ENCODE data around the gene TSPEAR.
"Not testable (repeated sequence)": the region's sequence is repeated elsewhere in the genome, so short reads cannot be mapped to it uniquely, and the experiment has no call there.

The TSPEAR gene

DNA sequence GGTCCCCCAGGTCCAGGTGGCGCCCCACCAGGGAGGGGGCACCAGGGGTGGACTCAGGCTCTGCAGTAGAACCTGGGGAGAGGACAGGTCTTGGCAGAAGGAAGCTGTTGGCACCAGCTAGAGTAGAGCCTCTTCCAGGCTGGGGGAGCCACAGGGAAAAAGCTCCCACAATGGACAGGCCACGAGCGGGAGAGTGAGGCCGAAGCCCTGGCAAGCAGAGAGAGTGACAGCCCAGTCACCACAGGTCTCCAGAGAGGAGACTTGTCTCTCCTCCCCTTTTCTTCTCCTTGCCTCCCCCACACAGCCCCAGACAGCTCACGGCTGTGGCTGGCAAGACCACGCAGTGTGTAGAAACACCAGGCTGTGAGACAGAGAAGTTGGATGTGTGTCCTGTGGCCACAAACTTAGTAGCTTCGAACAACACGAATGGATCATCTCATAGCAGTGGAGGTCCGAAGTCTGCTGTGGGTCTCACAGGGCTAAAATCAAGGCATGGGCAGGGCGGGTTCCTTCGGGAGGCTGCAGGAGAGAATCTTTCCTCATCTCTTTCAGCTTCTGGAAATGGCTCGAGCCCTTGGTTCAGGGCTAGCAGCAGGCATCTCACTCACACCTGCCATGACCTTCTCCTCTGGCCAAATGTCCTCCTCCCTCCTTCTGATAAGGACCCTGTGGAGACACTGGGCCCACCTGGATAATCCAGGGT is 60.2 kb downstream of the TSPEAR start:
- no peak for DNase-seq (ENCODE audit: low read depth)

DNA sequence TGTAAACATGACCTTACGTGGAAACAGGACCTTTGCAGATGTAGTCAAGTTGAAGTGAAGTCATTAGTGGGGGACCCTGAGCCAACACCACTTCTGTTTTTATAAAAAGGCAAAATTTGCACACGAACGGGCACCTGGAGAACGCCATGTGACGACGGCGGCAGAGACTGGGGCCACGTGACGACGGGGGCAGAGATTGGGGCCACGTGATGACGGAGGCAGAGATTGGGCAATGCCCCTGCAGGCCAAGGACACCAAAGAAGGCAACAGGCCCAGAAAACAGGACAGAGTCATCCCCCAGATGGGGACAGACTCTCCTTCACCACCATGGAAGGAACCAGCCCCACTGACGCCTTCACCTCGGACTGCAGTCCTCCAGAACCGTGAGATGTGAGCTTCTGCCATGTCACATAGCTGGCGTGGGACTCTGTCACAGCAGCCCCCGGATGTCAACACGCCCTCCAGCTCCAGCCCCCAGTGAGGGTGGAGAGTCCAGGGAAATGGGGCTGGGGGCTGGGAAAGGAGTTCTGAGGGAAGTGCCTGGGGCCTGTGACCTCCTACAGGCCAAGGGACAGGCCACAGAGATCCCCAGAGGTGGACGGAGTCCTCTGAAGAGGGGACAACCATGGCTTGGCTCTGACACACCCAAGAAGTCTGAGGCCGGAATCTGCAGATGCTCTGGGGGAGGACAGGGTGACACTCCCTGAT is 61.0 kb downstream of the TSPEAR start:
- no peak for DNase-seq (ENCODE audit: low read depth)

GRCh38 chr21:44649521-44650100 is 61.8 kb downstream of the TSPEAR start:
- no peak for DNase-seq (ENCODE audit: low read depth)

GRCh38 chr21:44648557-44649311 is 62.6 kb downstream of the TSPEAR start:
- DNase-seq (ENCODE audit: low read depth): no peak

DNA sequence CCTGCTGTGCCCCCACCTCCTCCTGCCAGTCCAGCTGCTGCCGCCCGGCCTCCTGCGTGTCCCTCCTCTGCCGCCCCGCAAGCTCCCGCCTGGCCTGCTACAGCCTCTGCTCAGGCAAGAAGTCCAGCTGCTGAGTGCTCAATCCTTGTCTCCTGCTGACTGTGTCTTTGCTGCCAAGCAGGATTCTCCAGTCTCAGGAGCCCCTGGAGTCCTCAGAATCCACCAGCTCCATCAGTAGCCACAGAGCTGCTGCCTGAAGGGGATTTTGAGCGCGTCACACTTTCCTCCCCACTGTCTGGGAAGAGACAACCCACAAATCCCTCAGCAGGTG is 64.2 kb downstream of the TSPEAR start:
- DNase-seq (ENCODE audit: low read depth): no peak

DNA sequence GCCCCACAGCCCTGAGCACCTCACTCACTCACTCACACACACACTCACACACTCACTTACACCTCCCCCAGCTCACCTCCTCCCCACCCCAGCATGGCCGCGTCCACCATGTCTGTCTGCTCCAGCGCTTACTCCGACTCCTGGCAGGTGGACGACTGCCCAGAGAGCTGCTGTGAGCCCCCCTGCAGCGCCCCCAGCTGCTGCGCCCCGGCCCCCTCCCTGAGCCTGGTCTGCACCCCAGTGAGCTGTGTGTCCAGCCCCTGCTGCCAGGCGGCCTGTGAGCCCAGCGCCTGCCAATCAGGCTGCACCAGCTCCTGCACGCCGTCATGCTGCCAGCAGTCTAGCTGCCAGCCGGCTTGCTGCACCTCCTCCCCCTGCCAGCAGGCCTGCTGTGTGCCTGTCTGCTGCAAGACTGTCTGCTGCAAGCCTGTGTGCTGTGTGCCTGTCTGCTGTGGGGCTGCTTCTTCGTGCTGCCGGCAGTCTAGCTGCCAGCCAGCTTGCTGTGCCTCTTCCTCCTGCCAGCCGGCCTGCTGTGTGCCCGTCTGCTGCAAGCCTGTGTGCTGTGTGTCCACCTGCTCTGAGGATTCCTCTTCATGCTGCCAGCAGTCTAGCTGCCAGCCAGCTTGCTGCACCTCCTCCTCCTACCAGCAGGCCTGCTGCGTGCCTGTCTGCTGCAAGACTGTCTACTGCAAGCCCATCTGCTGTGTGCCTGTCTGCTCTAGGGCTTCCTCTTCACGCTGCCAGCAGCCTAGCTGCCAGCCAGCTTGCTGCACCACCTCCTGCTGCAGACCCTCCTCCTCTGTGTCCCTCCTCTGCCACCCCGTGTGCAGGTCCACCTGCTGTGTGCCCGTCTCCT is 64.8 kb downstream of the TSPEAR start, which contains the start of gene KRTAP10-11:
TSS of gene KRTAP10-11 (plus strand) at position 49 of the 856 bp plus-strand sequence. CDS start at position 94, 45 bp downstream.
- DNase-seq (ENCODE audit: low read depth): not testable (repeated sequence)

GRCh38 chr21:44644878-44645277 is 66.5 kb downstream of the TSPEAR start:
- no peak for DNase-seq (ENCODE audit: low read depth)

DNA sequence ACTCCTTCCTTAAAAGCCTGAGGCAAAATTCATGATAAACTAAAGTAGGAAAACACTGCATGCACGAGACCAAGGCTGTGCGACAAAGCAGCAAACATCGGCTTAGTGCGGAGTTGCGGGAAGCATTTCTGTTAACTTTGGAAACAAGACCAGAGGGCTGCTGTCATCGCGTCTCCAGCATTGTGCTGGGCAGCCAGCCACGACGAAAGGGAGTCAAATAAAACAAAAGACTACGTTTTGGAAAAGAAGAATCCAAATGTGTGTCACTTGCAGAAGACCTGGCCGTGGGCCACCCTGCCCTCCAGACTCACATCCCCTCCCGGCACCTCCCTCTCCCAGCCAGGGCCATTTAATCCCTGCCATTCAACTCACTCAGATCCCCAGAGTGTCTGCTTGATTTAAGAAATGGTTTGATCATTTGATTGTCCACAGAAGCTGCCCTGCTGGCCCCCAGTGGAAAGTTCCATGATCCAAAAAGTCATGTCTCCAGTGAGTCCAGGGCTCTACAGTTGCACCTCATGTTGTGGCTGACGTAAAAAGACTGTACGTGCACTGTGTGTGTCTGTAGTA is 67.5 kb downstream of the TSPEAR start:
- no peak for DNase-seq (ENCODE audit: low read depth)

DNA sequence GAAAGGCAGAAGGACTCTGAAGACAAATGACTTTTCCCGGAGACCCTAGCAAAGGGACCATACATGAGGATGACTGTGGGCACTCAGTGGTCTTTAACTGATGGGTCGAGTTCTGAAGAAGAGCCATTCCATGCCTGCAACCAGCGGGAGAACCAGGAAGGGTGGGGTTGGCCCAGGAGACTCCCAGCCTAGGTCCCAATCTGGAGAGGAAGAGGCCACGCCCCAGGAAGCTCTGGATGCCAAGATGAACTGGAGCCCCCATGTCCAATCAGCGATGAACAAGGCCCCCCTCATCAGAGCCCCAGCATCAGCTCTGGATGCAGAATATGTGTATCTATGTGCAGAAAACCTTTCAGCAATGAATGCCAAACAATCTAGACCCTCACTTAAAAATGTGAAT is 70.6 kb downstream of the TSPEAR start:
- no peak for DNase-seq (ENCODE audit: low read depth)

- DNase-seq (ENCODE audit: low read depth): no peak
Observed at GRCh38 chr21:44639331-44639655, 72.1 kb downstream of the TSPEAR start.

GRCh38 chr21:44638506-44639330 is 72.7 kb downstream of the TSPEAR start:
- not testable (repeated sequence) for DNase-seq (ENCODE audit: low read depth)

- DNase-seq (ENCODE audit: low read depth): not testable (repeated sequence)
Observed at GRCh38 chr21:44637851-44638348, 73.5 kb downstream of the TSPEAR start.

DNA sequence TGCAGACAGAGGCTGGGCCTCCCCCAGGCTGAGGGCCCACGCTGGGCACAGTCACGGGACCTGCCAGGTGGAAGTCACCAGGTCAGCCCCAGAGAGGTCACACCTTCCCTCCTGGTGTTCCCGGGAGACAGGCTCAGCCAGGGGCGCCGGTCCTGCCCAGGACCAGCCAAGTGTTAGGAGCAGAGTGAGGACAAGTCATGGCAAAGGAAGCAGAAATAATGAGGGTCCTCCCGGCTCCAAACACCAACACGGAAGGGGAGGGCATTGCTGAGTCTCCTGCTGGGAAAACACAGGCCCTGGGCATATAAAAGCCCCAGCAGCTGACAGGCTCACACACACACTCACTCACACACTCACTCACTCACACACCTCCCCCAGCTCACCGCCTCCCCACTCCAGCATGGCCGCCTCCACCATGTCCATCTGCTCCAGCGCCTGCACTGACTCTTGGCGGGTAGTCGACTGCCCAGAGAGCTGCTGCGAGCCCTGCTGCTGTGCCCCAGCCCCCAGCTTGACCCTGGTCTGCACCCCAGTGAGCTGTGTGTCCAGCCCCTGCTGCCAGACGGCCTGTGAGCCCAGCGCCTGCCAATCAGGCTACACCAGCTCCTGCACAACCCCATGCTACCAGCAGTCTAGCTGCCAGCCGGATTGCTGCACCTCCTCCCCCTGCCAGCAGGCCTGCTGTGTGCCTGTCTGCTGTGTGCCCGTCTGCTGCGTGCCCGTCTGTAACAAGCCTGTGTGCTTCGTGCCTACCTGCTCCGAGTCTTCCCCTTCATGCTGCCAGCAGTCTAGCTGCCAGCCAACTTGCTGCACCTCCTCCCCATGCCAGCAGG is 74.1 kb downstream of the TSPEAR start, which contains the start of gene KRTAP10-10:
TSS of gene KRTAP10-10 (plus strand) at position 339 of the 833 bp plus-strand sequence. CDS start at position 401, 62 bp downstream.
- no peak for DNase-seq (ENCODE audit: low read depth)

DNA sequence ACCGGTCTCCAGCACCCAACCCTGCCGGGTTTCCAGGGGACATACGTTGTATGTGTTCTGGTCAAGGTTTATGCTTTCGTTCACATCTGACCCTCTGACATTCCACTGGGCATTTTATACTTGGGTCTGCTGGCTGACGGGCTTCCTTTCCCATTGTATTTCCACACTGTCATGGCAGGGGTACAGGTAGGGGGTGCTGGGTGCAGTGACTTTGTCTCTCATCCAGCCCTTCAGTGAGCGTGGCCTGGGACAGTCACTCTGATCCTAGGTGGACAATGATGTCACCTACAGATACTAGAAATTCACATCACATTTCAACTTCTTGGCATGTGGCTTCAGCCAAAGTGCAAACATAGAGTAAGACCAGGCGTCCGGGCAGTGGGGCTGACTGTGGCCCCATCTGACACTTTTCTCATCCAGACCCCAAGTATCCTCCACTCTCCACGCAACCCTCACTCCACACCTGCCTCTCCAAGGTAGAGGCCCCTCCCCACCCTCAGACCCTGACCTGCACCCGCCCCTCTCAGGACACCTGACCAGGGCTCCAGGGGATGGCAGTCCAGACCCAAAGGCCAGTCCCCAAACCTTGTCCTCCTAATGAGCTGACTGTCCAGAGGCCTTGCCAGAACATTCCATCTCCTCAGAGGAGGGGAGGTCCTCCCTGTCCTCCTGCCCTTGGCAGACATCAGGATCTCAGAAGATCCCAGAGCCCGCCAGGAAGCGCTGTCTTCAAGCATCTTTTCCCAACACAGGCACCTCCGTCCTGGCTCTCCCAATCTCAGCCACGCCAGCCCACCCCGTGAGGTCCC is 75.0 kb downstream of the TSPEAR start:
- no peak for DNase-seq (ENCODE audit: low read depth)

DNA sequence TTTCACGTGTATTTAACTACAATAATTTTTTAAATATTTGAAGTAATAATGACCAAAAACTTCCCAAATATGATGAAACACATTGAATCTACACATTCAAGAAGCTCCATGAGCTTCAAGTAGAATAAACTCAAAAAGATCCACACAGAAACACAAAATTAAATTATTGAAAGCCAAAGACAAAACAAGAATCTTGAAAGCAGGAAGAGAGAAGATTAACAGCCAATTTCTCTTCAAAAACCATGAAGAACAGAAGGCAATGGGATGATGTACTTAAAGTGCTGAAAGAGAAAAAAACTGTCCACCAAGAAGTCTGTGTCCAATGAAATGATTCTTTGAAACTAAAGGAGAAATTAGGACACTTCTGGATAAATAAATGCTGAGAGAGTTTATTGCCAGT is 79.3 kb downstream of the TSPEAR start:
- DNase-seq (ENCODE audit: low read depth): no peak

DNA sequence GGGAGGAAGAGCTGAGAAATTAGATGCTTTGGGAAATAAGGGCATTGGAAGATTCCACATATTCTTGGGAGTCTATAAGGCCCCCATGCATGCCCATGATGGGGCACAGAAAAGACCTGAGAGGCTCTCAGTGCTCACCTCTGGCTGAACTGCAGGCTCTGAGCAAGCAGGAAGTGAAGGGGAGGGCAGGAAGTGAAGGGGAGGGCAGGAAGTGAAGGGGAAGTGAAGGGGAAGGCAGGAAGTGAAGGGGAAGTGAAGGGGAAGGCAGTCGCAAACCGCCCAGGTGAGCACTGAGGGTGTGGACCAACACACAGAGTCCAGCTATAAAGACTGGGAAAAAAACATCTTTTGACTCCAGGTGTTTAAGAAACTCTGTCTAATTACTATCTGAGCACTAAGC is 80.9 kb downstream of the TSPEAR start:
- DNase-seq (ENCODE audit: low read depth): no peak

DNA sequence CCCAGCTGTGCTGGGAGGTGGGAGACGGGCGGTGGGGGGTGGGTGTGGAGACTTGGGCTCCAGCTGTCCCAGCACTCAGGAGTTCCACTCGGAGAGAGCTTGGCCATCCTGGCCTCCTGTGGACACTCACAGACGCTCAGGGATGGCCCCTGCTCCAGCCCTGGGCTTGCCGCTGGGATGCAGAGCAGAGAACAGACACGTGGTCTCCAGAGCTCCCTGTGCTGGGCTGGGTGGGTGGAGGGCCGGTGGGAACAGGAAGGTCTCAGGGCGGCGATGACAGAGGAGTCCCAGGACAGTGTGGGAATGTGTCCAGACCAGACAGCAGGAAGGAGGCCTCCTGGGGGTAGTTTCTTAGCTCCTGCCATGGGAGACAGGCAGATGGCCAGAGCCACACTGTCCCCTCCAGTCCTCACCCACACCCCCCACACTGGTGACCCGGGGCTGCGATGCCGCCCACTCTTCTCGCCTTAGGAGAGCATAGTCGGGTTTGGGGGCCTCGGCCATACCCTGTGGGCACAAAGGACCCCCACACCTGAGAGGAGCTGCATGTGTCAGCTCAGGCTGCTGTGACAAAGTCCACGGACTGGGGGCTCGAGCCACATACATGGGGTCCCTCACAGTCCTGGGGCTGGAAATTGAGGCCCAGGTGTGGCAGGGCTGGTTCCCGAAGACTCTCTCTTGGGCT is 82.5 kb downstream of the TSPEAR start:
- no peak for DNase-seq (ENCODE audit: low read depth)

GRCh38 chr21:44627831-44628233 is 83.5 kb downstream of the TSPEAR start:
- not testable (repeated sequence) for DNase-seq (ENCODE audit: low read depth)
